NCI-H2196 (cell line): ENCODE measurements around the gene PIGU.

Source experiments
- DNase-seq: peaks from one replicate; lab custom pipeline; 2025; ENCODE audit not compliant: unreplicated experiment; lab: John Stamatoyannopoulos, UW

PIGU gene

GRCh38 chr20:34579979-34580940, 96.6 kb downstream of the PIGU start:
- peak; percentile 34 for DNase-seq

- peak; percentile 63 for DNase-seq
Observed at GRCh38 chr20:34579191-34579978, 97.5 kb downstream of the PIGU start.

- DNase-seq: no peak
Observed at GRCh38 chr20:34578521-34578920, 98.4 kb downstream of the PIGU start.

- no peak for DNase-seq
Observed at GRCh38 chr20:34578025-34578424, 98.9 kb downstream of the PIGU start.

GRCh38 chr20:34577061-34577460, 99.8 kb downstream of the PIGU start:
- no peak for DNase-seq

- no peak for DNase-seq
Observed at GRCh38 chr20:34575756-34576155, 101.1 kb downstream of the PIGU start.

GRCh38 chr20:34575271-34575670, 101.6 kb downstream of the PIGU start:
- no peak for DNase-seq

- DNase-seq: no peak
Observed at GRCh38 chr20:34574861-34575260, 102.0 kb downstream of the PIGU start.

- DNase-seq: no peak
Observed at GRCh38 chr20:34574426-34574825, 102.5 kb downstream of the PIGU start.

- DNase-seq: no peak
Observed at GRCh38 chr20:34573541-34574300, 103.2 kb downstream of the PIGU start.

- no peak for DNase-seq
Observed at GRCh38 chr20:34571753-34572152, 105.1 kb downstream of the PIGU start.

- DNase-seq: no peak
Observed at GRCh38 chr20:34570859-34571306, 106.0 kb downstream of the PIGU start.

- DNase-seq: no peak
Observed at GRCh38 chr20:34569598-34569997, 107.3 kb downstream of the PIGU start.

GRCh38 chr20:34567892-34568865, 108.7 kb downstream of the PIGU start:
- DNase-seq: no peak

- no peak for DNase-seq
Observed at GRCh38 chr20:34566978-34567891, 109.7 kb downstream of the PIGU start.

- no peak for DNase-seq
Observed at GRCh38 chr20:34564833-34565232, 112.1 kb downstream of the PIGU start.

GRCh38 chr20:34562641-34563040, 114.3 kb downstream of the PIGU start:
- peak; percentile 11 for DNase-seq

- no peak for DNase-seq
Observed at GRCh38 chr20:34561661-34562060, 115.2 kb downstream of the PIGU start.

GRCh38 chr20:34560614-34561013, 116.3 kb downstream of the PIGU start:
- DNase-seq: no peak
